RWPE2 (cell line): Measurements from ENCODE around the gene WDFY2.
A peak's percentile ranks its signal among the peaks of the same experiment; 100 is the strongest.

ENCODE experiments used
- ATAC-seq: fragments of 200-7000 bp; cut with Tn5 transposase; 3 replicates; pipeline ENCODE4 v1.9.1; 2021; ENCODE audit warnings: low read depth
- DNase-seq: peaks from one replicate; pipeline ENCODE4 v3.0.0-alpha.2; 2020; ENCODE audit warnings: low spot score
- H3K27ac ChIP-seq: fragments of 450-650 bp; 2 replicates; pipeline ENCODE4 v1.5.1; 2017; ENCODE audit warnings: mild to moderate bottlenecking; ENCODE audit not compliant: poor library complexity, severe bottlenecking
- H3K27me3 ChIP-seq: fragments of 250-450 bp; sonication (Bioruptor Pico); 2 replicates; pipeline ENCODE4 v1.5.1; 2021; ENCODE audit warnings: mild to moderate bottlenecking, moderate library complexity; ENCODE audit not compliant: insufficient read depth, poor library complexity, severe bottlenecking
- H3K36me3 ChIP-seq: fragments of 250-450 bp; sonication (Bioruptor Pico); 2 replicates; pipeline ENCODE4 v1.5.1; 2020; ENCODE audit warnings: low read depth, mild to moderate bottlenecking, moderate library complexity
- H3K4me1 ChIP-seq: fragments of 250-450 bp; sonication (Bioruptor Pico); 2 replicates; pipeline ENCODE4 v1.5.1; 2021; ENCODE audit warnings: mild to moderate bottlenecking, moderate library complexity; ENCODE audit not compliant: insufficient read depth, poor library complexity, severe bottlenecking
- H3K4me3 ChIP-seq: fragments of 250-450 bp; sonication (Bioruptor Pico); 2 replicates; pipeline ENCODE4 v1.5.1; 2021; ENCODE audit warnings: mild to moderate bottlenecking, moderate library complexity; ENCODE audit not compliant: severe bottlenecking
- H3K9me3 ChIP-seq: fragments of 250-450 bp; sonication (Bioruptor Pico); 2 replicates; pipeline ENCODE4 v1.5.1; 2021; ENCODE audit warnings: mild to moderate bottlenecking, moderate library complexity; ENCODE audit not compliant: severe bottlenecking
- CTCF ChIP-seq: fragments of 450-650 bp; IDR thresholded peaks from one replicate; pipeline ENCODE4 v1.5.1; 2017; ENCODE audit warnings: mild to moderate bottlenecking, moderate library complexity; ENCODE audit not compliant: poor library complexity, severe bottlenecking

The WDFY2 gene

GRCh38 chr13:51728275-51728673 lies 144.0 kb downstream of the WDFY2 start:
- Histone ChIP-seq H3K36me3 (peaks cover 59% of the 10 kb centered on the region), H3K9me3 (no peaks in the 10 kb centered on the region), H3K27ac (peak overlapping the region; percentile 71), H3K4me3 (no peak overlapping the region), H3K27me3 (no peaks in the 10 kb centered on the region), H3K4me1 (peaks cover 41% of the 10 kb centered on the region)
- DNase-seq (no peak), ATAC-seq (no peak)
- TF ChIP-seq CTCF, result no peak

GRCh38 chr13:51728972-51729371 lies 144.7 kb downstream of the WDFY2 start:
- Histone ChIP-seq H3K36me3 (peaks cover 55% of the 10 kb centered on the region), H3K9me3 (no peaks in the 10 kb centered on the region), H3K27ac (peak overlapping the region; percentile 71), H3K4me3 (no peak overlapping the region), H3K4me1 (peaks cover 43% of the 10 kb centered on the region), H3K27me3 (no peaks in the 10 kb centered on the region)
- TF ChIP-seq CTCF, result no peak
- peak; percentile 76 for ATAC-seq
- no peak for DNase-seq

GRCh38 chr13:51729866-51730553 lies 145.7 kb downstream of the WDFY2 start:
- DNase-seq (no peak), ATAC-seq (peak; percentile 73)
- Histone ChIP-seq H3K27ac (peak overlapping the region; percentile 71), H3K4me3 (no peak overlapping the region), H3K27me3 (no peaks in the 10 kb centered on the region), H3K4me1 (peaks cover 43% of the 10 kb centered on the region), H3K36me3 (peaks cover 58% of the 10 kb centered on the region), H3K9me3 (no peaks in the 10 kb centered on the region)
- TF ChIP-seq CTCF, result no peak

- Histone ChIP-seq H3K9me3 (no peaks in the 10 kb centered on the region), H3K27me3 (no peaks in the 10 kb centered on the region), H3K36me3 (peaks cover 66% of the 10 kb centered on the region), H3K27ac (peak overlapping the region; percentile 71), H3K4me1 (peaks cover 43% of the 10 kb centered on the region), H3K4me3 (no peak overlapping the region)
- no peak for ATAC-seq
- DNase-seq, result no peak
- TF ChIP-seq CTCF, result no peak
Measured at GRCh38 chr13:51730927-51731326, 146.7 kb downstream of the WDFY2 start.

- Histone ChIP-seq H3K9me3 (no peaks in the 10 kb centered on the region), H3K27me3 (no peaks in the 10 kb centered on the region), H3K4me1 (peaks cover 38% of the 10 kb centered on the region), H3K27ac (peak overlapping the region; percentile 71), H3K4me3 (no peak overlapping the region), H3K36me3 (peaks cover 69% of the 10 kb centered on the region)
- DNase-seq (no peak), ATAC-seq (no peak)
- TF ChIP-seq CTCF, result peak; percentile 34
Measured at GRCh38 chr13:51731759-51732158, 147.5 kb downstream of the WDFY2 start.
